Heart right ventricle (tissue), 16 donors: ENCODE data around the gene CEP55. TPM values are rescaled to one million over a fixed set of nuclear protein-coding genes. Genes with fewer than 3 reads are reported as not detected.

Source experiments
- ATAC-seq, 8 donors: fragments of 200-7000 bp; cut with Tn5 transposase; one replicate each; pipeline ENCODE4 v1.9.1; 2020; ENCODE audit warnings: mild to moderate bottlenecking in 8 of 8, moderate library complexity in 8 of 8, moderate number of reproducible peaks in 1 of 8
- DNase-seq, 2 donors: peaks; one replicate each; pipeline ENCODE4 v3.0.0-alpha.2; 2020
- H3K27ac ChIP-seq, 10 donors: fragments of 200-600 bp; sonication (generic) in 2 of 10; one replicate each; pipeline versions ENCODE4 v1.5.0 to v1.8.0; 2020 to 2022; ENCODE audit warnings: mild to moderate bottlenecking in 3 of 10
- H3K27me3 ChIP-seq, 7 donors: fragments of 200-600 bp; one replicate each; pipeline ENCODE4 v1.8.0; 2021 to 2022; ENCODE audit warnings: mild to moderate bottlenecking in 2 of 7
- H3K36me3 ChIP-seq, 9 donors: fragments of 200-600 bp; sonication (generic) in 1 of 9; one replicate each; pipeline versions ENCODE4 v1.5.0 to v1.8.0; 2020 to 2022; ENCODE audit warnings: mild to moderate bottlenecking in 2 of 9
- H3K4me1 ChIP-seq, 9 donors: fragments of 200-600 bp; sonication (generic) in 1 of 9; one replicate each; pipeline versions ENCODE4 v1.5.0 to v1.8.0; 2020 to 2022; ENCODE audit warnings: mild to moderate bottlenecking in 4 of 9
- H3K4me3 ChIP-seq, 10 donors: fragments of 200-600 bp; sonication (generic) in 2 of 10; one replicate each; pipeline versions ENCODE4 v1.5.0 to v1.8.0; 2020 to 2022; ENCODE audit warnings: mild to moderate bottlenecking in 7 of 10, moderate library complexity in 2 of 10
- H3K9me3 ChIP-seq, 11 donors: fragments of 200-600 bp in 10 of 11; sonication (generic) in 2 of 11; one replicate each; pipeline versions ENCODE4 v1.5.0 to v1.8.0; 2013 to 2022; ENCODE audit warnings: mild to moderate bottlenecking in 2 of 11, control low read depth in 1 of 11, moderate library complexity in 1 of 11
- CTCF ChIP-seq, 9 donors: fragments of 200-600 bp; sonication (generic) in 2 of 9; IDR thresholded peaks; one replicate each; pipeline versions ENCODE4 v1.5.0 to v1.8.0; 2021 to 2022; ENCODE audit warnings: antibody characterized with exemption in 9 of 9, mild to moderate bottlenecking in 5 of 9, moderate library complexity in 1 of 9
- WGBS, 2 donors: extraction: QIAGEN DNeasy Blood & Tissue Kit; methylation state at CpG; one replicate each; pipeline ENCODE4 v1.1.7; 2013; ENCODE audit warnings: inconsistent platforms in 1 of 2; 5-methylcytosine and 5-hydroxymethylcytosine counted together
- intact Hi-C, 10 donors: fragments of 100-400 bp; cut with DNase I; formaldehyde crosslinking; loops; one replicate each; pipeline versions ENCODE4 v1.11.1 to v1.14.2; 2022
- polyA plus RNA-seq, 2 donors: library from polyadenylated mRNA; stranded (reverse); fragments of 200-250 nt; gene quantifications; one replicate each; pipeline ENCODE4 v1.2.3, GENCODE V29; 2013
- total RNA-seq, 10 donors: library from RNA; stranded (reverse); fragmentation: NEBNext Ultra II Directional in 3 of 10; extraction: Animal tissue kit (Norgen Biotek cat#: 25700) in 3 of 10; gene quantifications; one replicate each; pipeline versions ENCODE4 v1.2.1 to v1.2.4, GENCODE V29; 2021 to 2023
- donor health status: Arrhythmogenic right ventricular cardiomyopathy.
- donor health status: ischemic (EF 13 %, LVEDD 7.1; RV severe dilation, severe dysfunction).
- donor health status: healthy with polysubstance abuse.
- donor health status: DM: no; HTN: yes; CAD: no.
- donor health status: DM: no; HTN: no; CAD: no.
- donor health status: ischemic (EF 25% LVEDD 6.9; RV normal size, moderate dysfunction).
- donor health status: ischemic (EF 25% LVEDD 5.7; RV mildly dilated, moderate dysfunction).
- donor health status: healthy.
- donor health status: DM: yes; HTN: yes; CAD: no.
- donor health status: Ischemic cardiomyopathy.
- donor health status: ischemic (EF 35%, LVEDD 5.7; RV mildly dilated, moderate dysfunction).
- donor health status: nonischemic (EF 11% LVEDD 7.7; RV severe dilation, severe dysfunction).
- donor health status: DM: yes; HTN: yes; CAD: no.
- donor health status: PGD.
- donor health status: ischemic (EF 29% LVEDD 5.4; RV normal size, mild dysfunction).
- donor health status: nonischemic (EF 23%, LVEDD 6.1; RV moderate dilation, normal function).

CEP55 gene
- total and polyA plus RNA-seq, 12 donors: 0.13 to 4.4 (median 0.22) TPM; not detected in 3

DNA sequence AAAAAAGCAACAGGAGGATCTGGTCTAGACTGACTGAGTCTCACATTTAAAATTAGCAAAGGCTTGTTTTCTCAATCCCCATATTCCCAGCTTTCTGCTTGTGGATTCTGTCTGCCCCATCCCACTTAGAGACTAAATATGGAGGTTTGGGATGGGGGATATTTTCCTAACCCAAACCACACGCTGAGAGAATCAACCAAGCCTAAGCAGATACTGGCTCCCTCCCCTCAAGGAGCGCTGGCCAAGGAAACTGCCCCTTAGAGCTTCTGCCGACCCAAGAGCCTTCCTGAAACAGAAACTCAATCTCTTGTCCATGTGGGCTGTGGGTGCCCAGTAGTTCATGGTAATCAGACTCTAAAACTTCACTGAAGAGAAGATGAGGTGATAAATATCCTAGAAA, 74.0 kb downstream of the CEP55 start:
- H3K4me3 ChIP-seq: no peak overlapping the region
- DNase-seq (no peak), ATAC-seq (no peak)
- no peaks in the 10 kb centered on the region for H3K9me3 ChIP-seq
- H3K27ac ChIP-seq: no peak overlapping the region
- peaks cover 12 to 67% (median 53%) of the 10 kb centered on the region in 7 donors for H3K27me3 ChIP-seq
- no peaks in the 10 kb centered on the region for H3K36me3 ChIP-seq
- H3K4me1 ChIP-seq: peaks cover 0 to 37% (median 6%) of the 10 kb centered on the region in 9 donors
- intact Hi-C loops: no loop called here
- no peak for TF ChIP-seq CTCF (IDR thresholded peaks at IDR 0.05)
- WGBS, 2 donors: 39 to 41% methylated on average over 3 of the region's 3 CpGs

GRCh38 chr10:93572606-93573005, 76.2 kb downstream of the CEP55 start:
- WGBS, 2 donors: 89 to 100% methylated on average over 2 of the region's 2 CpGs
- intact Hi-C loops: no loop called here
- H3K9me3 ChIP-seq: no peaks in the 10 kb centered on the region

DNA sequence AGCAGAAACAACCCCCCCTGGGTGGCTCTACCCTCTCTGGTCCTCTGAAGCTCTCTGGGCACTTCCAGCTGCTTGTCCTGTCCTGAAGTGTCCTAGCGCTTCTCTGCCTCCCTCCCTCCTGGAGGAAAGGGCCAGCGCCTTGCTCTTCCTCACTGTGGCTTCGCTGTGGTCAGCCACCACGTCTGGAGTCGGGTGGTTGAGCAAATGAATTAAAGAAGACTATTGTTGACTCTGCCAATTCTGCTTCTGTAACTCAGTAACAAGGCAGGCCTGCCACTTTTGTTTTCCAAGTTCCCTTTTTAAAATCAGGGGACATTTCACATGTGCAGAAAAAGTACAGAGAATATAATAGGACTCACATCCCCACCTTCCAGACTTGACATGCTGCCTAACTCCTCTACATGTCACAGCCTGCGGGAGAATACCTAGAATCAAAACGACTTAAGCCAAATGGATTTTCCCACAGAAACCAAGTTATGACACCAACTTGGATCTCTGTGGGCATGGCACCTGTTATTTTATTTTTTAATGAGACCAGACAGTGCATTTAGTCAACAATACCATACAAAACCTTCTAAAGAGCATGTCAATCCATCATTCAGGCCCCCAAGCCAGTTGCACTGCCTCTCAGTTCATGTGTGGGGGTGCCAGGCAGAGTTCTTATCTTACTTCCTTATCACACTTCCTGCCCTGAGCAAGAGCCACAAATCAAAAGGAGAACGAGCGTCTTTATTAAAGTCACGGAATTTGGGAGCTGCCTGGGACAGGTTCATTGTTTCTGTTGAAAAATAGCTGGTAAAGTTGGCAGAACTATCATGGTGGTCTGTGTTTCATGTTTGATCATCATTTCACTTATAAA, 76.9 kb downstream of the CEP55 start:
- H3K27ac ChIP-seq: no peak overlapping the region
- H3K4me3 ChIP-seq: no peak overlapping the region
- H3K9me3 ChIP-seq: no peaks in the 10 kb centered on the region
- H3K27me3 ChIP-seq: peaks cover 0 to 38% (median 25%) of the 10 kb centered on the region in 7 donors
- H3K4me1 ChIP-seq: peaks cover 0 to 19% (median 0%) of the 10 kb centered on the region in 9 donors
- ATAC-seq (peak in 6 of 8 donors; percentile 61 to 70 (median 66)), DNase-seq (peak; percentile 12 to 34)
- 47 to 53% methylated on average over 10 of the region's 10 CpGs for WGBS, 2 donors
- no peak for TF ChIP-seq CTCF (IDR thresholded peaks at IDR 0.05)
- intact Hi-C loops: no loop called here
- no peaks in the 10 kb centered on the region for H3K36me3 ChIP-seq

More at GRCh38 chr10:93572606-93573005, 76.2 kb downstream of the CEP55 start:
- Histone ChIP-seq H3K36me3 (no peaks in the 10 kb centered on the region), H3K27me3 (peaks cover 0 to 45% (median 31%) of the 10 kb centered on the region in 7 donors), H3K4me1 (peaks cover 0 to 24% (median 0%) of the 10 kb centered on the region in 9 donors), H3K27ac (no peak overlapping the region), H3K4me3 (no peak overlapping the region)
- no peak for TF ChIP-seq CTCF (IDR thresholded peaks at IDR 0.05)
- DNase-seq (no peak), ATAC-seq (no peak)

GRCh38 chr10:93573924-93574323, 77.5 kb downstream of the CEP55 start:
- Histone ChIP-seq H3K27me3 (peaks cover 0 to 32% (median 18%) of the 10 kb centered on the region in 7 donors), H3K9me3 (no peaks in the 10 kb centered on the region), H3K36me3 (no peaks in the 10 kb centered on the region), H3K4me1 (peaks cover 0 to 19% (median 0%) of the 10 kb centered on the region in 9 donors), H3K27ac (no peak overlapping the region), H3K4me3 (no peak overlapping the region)
- WGBS, 2 donors: 60 to 76% methylated on average over 3 of the region's 3 CpGs
- no peak for TF ChIP-seq CTCF (IDR thresholded peaks at IDR 0.05)
- ATAC-seq: no peak
- no peak for DNase-seq
- intact Hi-C loops: no loop called here
